Measurements from ENCODE around the gene CTSH.

- TF ChIP-seq CTCF (IDR thresholded peaks at IDR 0.05; ENCODE audit: low read depth, low read length), result no peak
- TF ChIP-seq POLR2A (IDR thresholded peaks at IDR 0.05; ENCODE audit: extremely low read depth, insufficient read length), result no peak
- no peak for TF ChIP-seq MAX (IDR thresholded peaks at IDR 0.05; ENCODE audit: low read depth, low read length)
- no peak for TF ChIP-seq MYC (IDR thresholded peaks at IDR 0.05; ENCODE audit: low read depth, low read length)
Observed at GRCh38 chr15:78934655-78935023, 10.2 kb downstream of the CTSH start.

Data from NB4 (cell line).